Small intestine (tissue), 7 donors: ENCODE results near the gene DNAJC15. TPM values are rescaled to one million over a fixed set of nuclear protein-coding genes. Genes with fewer than 3 reads are reported as not detected.
"Not testable (repeated sequence)": the region's sequence is repeated elsewhere in the genome, so short reads cannot be mapped to it uniquely, and the experiment has no call there.

Experiments
- DNase-seq, 2 donors: peaks; one replicate each; pipeline versions ENCODE4 v3.0.0 to v3.0.0-alpha.2; 2013
- FAIRE-seq: peaks from 2 replicates; lab custom pipeline; 2012; peaks lifted over from hg19 to GRCh38; lab: Jason Lieb, UNC
- H3K27ac ChIP-seq, 3 donors: one replicate each; pipeline ENCODE4 v1.5.1; 2013; ENCODE audit warnings: low read length in 2 of 3, mild to moderate bottlenecking in 2 of 3, control low read depth in 1 of 3, inconsistent platforms in 1 of 3, low read depth in 1 of 3, moderate library complexity in 1 of 3
- H3K27me3 ChIP-seq, 3 donors: one replicate each; pipeline ENCODE4 v1.6.1; 2013; ENCODE audit warnings: low read length in 3 of 3, inconsistent platforms in 1 of 3; ENCODE audit not compliant: control insufficient read depth in 3 of 3, insufficient read depth in 3 of 3
- H3K36me3 ChIP-seq, 3 donors: one replicate each; pipeline ENCODE4 v1.6.1; 2013; ENCODE audit warnings: low read length in 3 of 3, inconsistent platforms in 1 of 3, low read depth in 1 of 3, mild to moderate bottlenecking in 1 of 3, moderate library complexity in 1 of 3; ENCODE audit not compliant: control insufficient read depth in 3 of 3, insufficient read depth in 2 of 3
- H3K4me1 ChIP-seq, 3 donors: one replicate each; pipeline ENCODE4 v1.6.1; 2013; ENCODE audit warnings: low read length in 2 of 3, inconsistent platforms in 1 of 3, low read depth in 1 of 3, mild to moderate bottlenecking in 1 of 3, moderate library complexity in 1 of 3; ENCODE audit not compliant: control insufficient read depth in 3 of 3, insufficient read depth in 2 of 3
- H3K4me3 ChIP-seq, 3 donors: one replicate each; pipeline ENCODE4 v1.5.1; 2013; ENCODE audit warnings: low read length in 3 of 3, control low read depth in 1 of 3, inconsistent platforms in 1 of 3, low read depth in 1 of 3, mild to moderate bottlenecking in 1 of 3, moderate library complexity in 1 of 3
- H3K9me3 ChIP-seq, 2 donors: one replicate each; pipeline ENCODE4 v1.6.1; 2013; ENCODE audit warnings: low read depth in 1 of 2, low read length in 1 of 2; ENCODE audit not compliant: control insufficient read depth in 2 of 2, insufficient read depth in 1 of 2
- WGBS, 3 donors: extraction: QIAGEN DNeasy Blood & Tissue Kit; methylation state at CpG; one replicate each; pipeline ENCODE4 v1.1.7; 2013; 5-methylcytosine and 5-hydroxymethylcytosine counted together
- polyA plus RNA-seq, 4 donors: library from polyadenylated mRNA; stranded (reverse) in 3 of 4; unstranded in 1 of 4; fragments of 200-250 nt in 3 of 4; fragments of 120-200 nt in 1 of 4; gene quantifications; one replicate each; pipeline versions ENCODE4 v1.2.1 to v1.2.3, GENCODE V29; 2013
- donor health status: healthy with polysubstance abuse.
- donor health status: control.
- donor health status: control.
- donor health status: Bipolar disorder and iron deficiency.
- donor health status: healthy.

DNAJC15 gene
- polyA plus RNA-seq, 4 donors, result 23.3 to 37.2 (median 29.9) TPM

DNA sequence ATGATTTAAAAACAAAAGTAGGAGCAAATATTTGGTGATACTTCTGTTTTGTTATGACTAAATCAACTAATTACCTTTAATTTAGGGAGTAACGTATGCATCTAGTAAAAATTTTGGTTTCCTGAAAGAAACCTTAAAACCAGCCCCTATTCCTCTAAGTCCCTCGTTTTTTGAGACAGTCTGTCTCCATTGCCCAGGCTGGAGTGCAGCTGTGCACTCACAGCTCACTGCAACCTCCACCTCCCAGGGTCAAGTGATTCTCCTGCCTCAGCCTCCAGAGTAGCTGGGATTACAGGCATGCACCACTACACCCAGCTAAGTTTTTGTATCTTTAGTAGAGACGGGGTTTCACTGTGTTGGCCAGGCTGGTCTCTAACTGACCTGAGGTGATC lies 52.1 kb downstream of the DNAJC15 start:
- not testable (repeated sequence) for DNase-seq, H3K27me3 ChIP-seq, H3K27ac ChIP-seq, H3K36me3 ChIP-seq, H3K4me3 ChIP-seq, H3K9me3 ChIP-seq, H3K4me1 ChIP-seq, FAIRE-seq
- WGBS, 3 donors, result 54 to 65% (median 59%) methylated on average over 3 of the region's 3 CpGs

DNA sequence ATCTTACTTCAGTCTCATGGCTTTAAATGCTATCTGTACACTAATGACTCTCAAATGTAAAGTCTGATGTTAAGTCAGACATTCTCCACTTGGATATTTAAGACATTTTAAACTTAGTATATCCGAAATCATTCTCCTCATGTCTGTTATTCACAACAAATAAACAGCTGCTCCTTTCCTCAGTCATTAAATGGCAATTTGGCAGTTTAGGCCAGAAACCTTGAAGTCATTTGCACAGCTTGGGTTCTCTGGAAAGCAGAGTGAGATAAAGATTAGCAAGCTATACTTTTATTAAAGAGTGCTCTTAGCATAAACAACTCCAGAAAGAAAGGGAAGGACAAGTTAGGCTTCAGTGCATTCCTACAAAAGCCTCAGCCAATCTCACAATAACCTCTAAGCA lies 53.7 kb downstream of the DNAJC15 start:
- no peaks in the 10 kb centered on the region for H3K27me3 ChIP-seq
- DNase-seq, result no peak
- WGBS, 3 donors, result 78 to 94% (median 81%) methylated on average over 1 of the region's 1 CpG
- no peak overlapping the region for H3K4me3 ChIP-seq
- no peak overlapping the region for H3K27ac ChIP-seq
- H3K9me3 ChIP-seq, result no peaks in the 10 kb centered on the region
- peaks cover 2 to 6% (median 3%) of the 10 kb centered on the region in 3 donors for H3K4me1 ChIP-seq
- peaks cover 0 to 3% (median 2%) of the 10 kb centered on the region in 3 donors for H3K36me3 ChIP-seq
- no peak for FAIRE-seq

DNA sequence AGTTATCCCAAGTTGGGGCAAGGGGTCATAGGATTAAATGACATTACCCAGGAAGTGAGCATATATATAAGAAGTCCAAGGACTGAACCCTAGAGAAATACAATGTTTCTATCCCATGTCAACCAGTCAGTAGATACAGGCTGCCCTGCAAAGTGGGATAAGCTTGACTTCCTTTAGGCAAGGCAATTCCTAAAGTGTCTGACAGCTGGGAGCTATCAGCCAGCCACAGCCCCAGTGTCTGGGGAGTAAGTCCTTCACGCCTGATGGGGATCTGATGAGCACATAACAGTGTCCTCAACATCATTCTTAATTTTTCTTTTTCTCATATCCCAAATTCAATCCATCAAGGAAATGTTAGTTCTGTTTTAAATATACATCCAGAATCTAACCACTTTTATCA lies 54.1 kb downstream of the DNAJC15 start:
- Histone ChIP-seq H3K9me3 (no peaks in the 10 kb centered on the region), H3K27me3 (no peaks in the 10 kb centered on the region), H3K27ac (no peak overlapping the region), H3K4me3 (no peak overlapping the region), H3K36me3 (peaks cover 0 to 3% (median 2%) of the 10 kb centered on the region in 3 donors), H3K4me1 (peaks cover 2 to 6% (median 3%) of the 10 kb centered on the region in 3 donors)
- WGBS, 3 donors, result 67 to 100% (median 88%) methylated on average over 1 of the region's 1 CpG
- DNase-seq, result no peak
- no peak for FAIRE-seq

DNA sequence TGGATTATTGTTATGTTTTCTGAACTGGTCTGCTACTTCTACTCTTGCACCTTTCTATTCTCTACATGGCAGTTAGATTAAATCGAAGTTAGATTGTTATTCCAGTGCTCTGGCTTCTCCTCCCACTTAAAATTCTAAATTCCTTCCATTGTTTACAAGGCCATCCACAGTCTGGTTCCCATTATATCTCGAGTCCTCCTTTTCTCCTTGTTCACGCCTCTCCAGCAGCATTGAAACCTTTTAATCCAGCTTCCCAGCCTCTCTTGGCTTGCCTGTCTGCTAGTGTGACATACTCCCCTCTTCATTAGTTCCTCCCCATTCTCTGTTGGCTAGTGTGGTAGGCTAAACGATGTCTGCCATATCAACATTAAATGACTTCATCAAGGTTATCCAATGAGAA lies 54.5 kb downstream of the DNAJC15 start:
- Histone ChIP-seq H3K27me3 (no peaks in the 10 kb centered on the region), H3K4me3 (no peak overlapping the region), H3K4me1 (peaks cover 2 to 6% (median 3%) of the 10 kb centered on the region in 3 donors), H3K27ac (no peak overlapping the region), H3K9me3 (no peaks in the 10 kb centered on the region), H3K36me3 (peaks cover 0 to 3% (median 2%) of the 10 kb centered on the region in 3 donors)
- WGBS, 3 donors, result 72 to 90% (median 89%) methylated on average over 4 of the region's 4 CpGs
- DNase-seq, result no peak
- FAIRE-seq, result no peak

DNA sequence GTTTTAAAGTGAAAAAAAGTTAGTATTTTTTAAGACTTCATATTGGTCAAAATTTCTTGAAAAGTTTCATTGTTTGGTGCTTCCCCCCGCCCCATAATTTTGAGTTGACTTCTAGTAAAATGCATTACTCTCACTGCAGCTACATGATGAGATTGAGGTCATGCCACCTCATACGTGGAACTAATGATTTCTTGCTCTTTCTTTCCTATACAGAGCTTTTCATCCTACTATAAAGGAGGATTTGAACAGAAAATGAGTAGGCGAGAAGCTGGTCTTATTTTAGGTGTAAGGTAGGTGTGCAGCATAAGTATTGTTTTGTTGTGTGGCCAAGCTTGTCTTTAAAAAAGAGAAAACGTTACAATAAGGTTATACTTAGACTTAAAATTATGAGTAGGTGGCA lies 55.0 kb downstream of the DNAJC15 start:
- H3K36me3 ChIP-seq, result peaks cover 0 to 3% (median 2%) of the 10 kb centered on the region in 3 donors
- FAIRE-seq (no peak), DNase-seq (no peak)
- no peak overlapping the region for H3K4me3 ChIP-seq
- no peaks in the 10 kb centered on the region for H3K27me3 ChIP-seq
- H3K4me1 ChIP-seq, result peaks cover 2 to 6% (median 3%) of the 10 kb centered on the region in 3 donors
- WGBS, 3 donors, result 83 to 87% (median 87%) methylated on average over 4 of the region's 4 CpGs
- H3K9me3 ChIP-seq, result no peaks in the 10 kb centered on the region
- H3K27ac ChIP-seq, result no peak overlapping the region

DNA sequence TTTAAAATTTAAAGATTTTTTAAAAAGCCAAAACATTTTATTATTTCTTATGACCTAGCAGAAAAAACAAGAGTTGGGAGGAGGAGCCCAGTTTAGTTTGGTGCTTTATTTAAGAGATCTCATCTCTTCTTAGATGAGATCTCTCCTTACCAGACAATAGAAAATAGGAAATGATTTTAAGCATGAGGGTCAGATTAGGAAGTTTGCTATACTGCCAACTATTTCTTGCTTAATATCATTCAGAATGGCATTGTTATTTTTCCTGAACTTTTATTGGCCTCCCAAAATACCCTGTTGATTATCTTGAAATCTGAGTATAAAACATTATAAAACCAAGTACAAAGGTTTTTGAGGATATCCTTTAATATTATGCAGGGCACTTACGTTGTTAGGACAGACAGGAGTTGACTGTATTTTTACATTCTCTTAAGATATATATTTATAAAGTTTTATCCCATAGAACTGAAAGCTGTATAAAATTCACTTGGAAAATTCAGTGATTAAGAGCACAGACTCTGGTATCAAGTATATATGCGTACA lies 56.1 kb downstream of the DNAJC15 start:
- FAIRE-seq, result no peak
- peaks cover 2 to 6% (median 3%) of the 10 kb centered on the region in 3 donors for H3K4me1 ChIP-seq
- no peaks in the 10 kb centered on the region for H3K27me3 ChIP-seq
- H3K4me3 ChIP-seq, result no peak overlapping the region
- H3K9me3 ChIP-seq, result no peaks in the 10 kb centered on the region
- H3K36me3 ChIP-seq, result peaks cover 0 to 3% (median 2%) of the 10 kb centered on the region in 3 donors
- WGBS, 3 donors, result 82 to 86% (median 85%) methylated on average over 2 of the region's 2 CpGs
- no peak for DNase-seq
- no peak overlapping the region for H3K27ac ChIP-seq

DNA sequence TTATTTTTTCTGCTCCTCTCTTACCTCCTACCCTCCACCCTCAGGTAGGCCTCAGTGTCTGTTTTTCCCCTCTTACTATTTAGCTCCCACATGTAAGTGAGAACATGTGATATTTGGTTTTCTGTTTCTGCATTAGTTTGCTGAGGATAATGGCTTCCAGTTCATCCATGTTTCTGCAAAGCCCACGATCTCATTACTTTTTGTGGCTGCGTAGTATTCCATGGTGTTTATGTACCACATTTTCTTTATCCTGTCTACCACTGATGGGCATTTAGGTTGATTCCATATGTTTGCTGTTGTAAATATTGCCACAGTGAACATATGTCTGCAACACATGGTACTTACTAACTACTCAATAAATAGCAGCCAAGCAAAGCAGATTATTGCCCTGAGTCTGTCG lies 56.8 kb downstream of the DNAJC15 start:
- DNase-seq (no peak), FAIRE-seq (no peak)
- Histone ChIP-seq H3K36me3 (peaks cover 0 to 5% (median 3%) of the 10 kb centered on the region in 3 donors), H3K27me3 (no peaks in the 10 kb centered on the region), H3K27ac (no peak overlapping the region), H3K9me3 (no peaks in the 10 kb centered on the region), H3K4me3 (no peak overlapping the region), H3K4me1 (peaks cover 0 to 6% (median 0%) of the 10 kb centered on the region in 3 donors)
- WGBS, 3 donors, result 99 to 100% (median 99%) methylated on average over 3 of the region's 3 CpGs

DNA sequence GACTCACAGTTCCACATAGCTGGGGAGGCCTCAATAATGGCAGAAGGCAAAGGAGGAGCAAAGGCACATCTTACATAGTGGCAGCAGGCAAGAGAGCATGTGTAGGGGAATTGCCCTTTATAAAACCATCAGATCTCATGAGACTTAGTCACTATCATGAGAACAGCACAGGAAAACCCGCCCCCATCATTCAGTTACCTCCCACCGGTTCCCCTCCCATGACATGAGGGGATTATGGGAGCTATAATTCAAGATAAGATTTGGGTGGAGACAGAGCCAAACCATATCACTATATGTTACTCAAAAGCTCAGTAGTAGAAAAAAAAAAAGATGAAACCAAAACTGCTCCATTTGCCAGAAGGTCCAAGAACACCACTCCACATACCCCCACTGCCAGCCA lies 58.5 kb downstream of the DNAJC15 start:
- H3K9me3 ChIP-seq, result no peaks in the 10 kb centered on the region
- peaks cover 0 to 2% (median 0%) of the 10 kb centered on the region in 3 donors for H3K4me1 ChIP-seq
- peaks cover 0 to 6% (median 3%) of the 10 kb centered on the region in 3 donors for H3K36me3 ChIP-seq
- DNase-seq (no peak), FAIRE-seq (no peak)
- no peak overlapping the region for H3K27ac ChIP-seq
- no peak overlapping the region for H3K4me3 ChIP-seq
- H3K27me3 ChIP-seq, result no peaks in the 10 kb centered on the region
- 70 to 89% (median 77%) methylated on average over 2 of the region's 2 CpGs for WGBS, 3 donors

DNA sequence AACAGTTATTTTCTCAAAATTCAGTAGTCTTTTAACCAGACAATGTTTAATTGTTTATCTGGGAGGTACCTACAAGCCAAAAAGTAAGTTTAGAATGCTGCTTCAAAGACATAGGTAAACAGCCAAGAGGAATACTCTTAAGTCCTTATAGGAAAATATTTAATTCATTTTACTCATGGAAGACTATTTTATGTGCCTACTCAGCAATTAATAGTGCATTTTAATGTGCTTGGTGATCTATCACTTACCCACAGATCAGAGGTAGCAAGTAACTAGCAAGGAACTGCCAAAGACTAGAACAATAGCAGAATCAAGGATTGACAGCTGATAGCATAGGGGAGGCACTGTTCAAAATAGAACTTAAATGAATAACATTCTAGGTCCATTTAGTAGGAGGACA lies 60.4 kb downstream of the DNAJC15 start:
- FAIRE-seq (no peak), DNase-seq (no peak)
- H3K9me3 ChIP-seq, result no peaks in the 10 kb centered on the region
- peaks cover 0 to 6% (median 3%) of the 10 kb centered on the region in 3 donors for H3K36me3 ChIP-seq
- no peaks in the 10 kb centered on the region for H3K27me3 ChIP-seq
- H3K27ac ChIP-seq, result no peak overlapping the region
- H3K4me3 ChIP-seq, result no peak overlapping the region
- H3K4me1 ChIP-seq, result no peaks in the 10 kb centered on the region
